NCI-H2227 (cell line): ENCODE measurements around the gene DGKZ.

ENCODE experiments used
- DNase-seq: peaks from one replicate; lab custom pipeline; 2025; ENCODE audit not compliant: unreplicated experiment; lab: John Stamatoyannopoulos, UW

Gene DGKZ

GRCh38 chr11:46343520-46343919, 3.7 kb upstream of the DGKZ start:
- no peak for DNase-seq

GRCh38 chr11:46345131-46345597, 2.1 kb upstream of the DGKZ start:
- DNase-seq = no peak

GRCh38 chr11:46345881-46346484, 1.3 kb upstream of the DGKZ start:
- DNase-seq = no peak

- no peak for DNase-seq
These were observed 511 bp downstream of the DGKZ start for GRCh38 chr11:46347637-46348311.

- DNase-seq = no peak
These were observed 1.5 kb downstream of the DGKZ start for GRCh38 chr11:46348566-46349401.

- no peak for DNase-seq
These were observed 3.4 kb downstream of the DGKZ start for GRCh38 chr11:46350695-46351094.

- DNase-seq = no peak
These were observed 3.9 kb downstream of the DGKZ start for GRCh38 chr11:46351148-46351547.

GRCh38 chr11:46351606-46352005, 4.3 kb downstream of the DGKZ start:
- DNase-seq = no peak

- DNase-seq = peak; percentile 51
These were observed 5.0 kb downstream of the DGKZ start for GRCh38 chr11:46352063-46352841.

- DNase-seq = peak; percentile 31
These were observed 6.4 kb downstream of the DGKZ start for GRCh38 chr11:46353698-46354097.

GRCh38 chr11:46356924-46357482, 9.7 kb downstream of the DGKZ start:
- no peak for DNase-seq

- DNase-seq = no peak
These were observed 10.2 kb downstream of the DGKZ start for GRCh38 chr11:46357483-46357936.

GRCh38 chr11:46359953-46360352, 12.7 kb downstream of the DGKZ start:
- DNase-seq = no peak

GRCh38 chr11:46360878-46361277, 13.6 kb downstream of the DGKZ start:
- no peak for DNase-seq

- DNase-seq = peak; percentile 77
These were observed 14.3 kb downstream of the DGKZ start for GRCh38 chr11:46361283-46362155.

- DNase-seq = no peak
These were observed 15.1 kb downstream of the DGKZ start for GRCh38 chr11:46362156-46363030.

- DNase-seq = no peak
These were observed 15.8 kb downstream of the DGKZ start for GRCh38 chr11:46363031-46363407.

- DNase-seq = no peak
These were observed 16.3 kb downstream of the DGKZ start for GRCh38 chr11:46363455-46364005.

GRCh38 chr11:46364056-46364455, 16.8 kb downstream of the DGKZ start:
- no peak for DNase-seq
